Activated effector memory CD4-positive, alpha-beta T cell treated with Interleukin-2 at 50 U/mL for 16 hours (primary cell): Measurements from ENCODE around the gene RNLS.
"Not testable (repeated sequence)": the region's sequence is repeated elsewhere in the genome, so short reads cannot be mapped to it uniquely, and the experiment has no call there.

ENCODE experiments used
- DNase-seq: peaks from one replicate; pipeline ENCODE4 v3.0.0-alpha.2; 2020

RNLS gene

GRCh38 chr10:88286030-88286429, 297.1 kb downstream of the RNLS start:
- no peak for DNase-seq

DNA sequence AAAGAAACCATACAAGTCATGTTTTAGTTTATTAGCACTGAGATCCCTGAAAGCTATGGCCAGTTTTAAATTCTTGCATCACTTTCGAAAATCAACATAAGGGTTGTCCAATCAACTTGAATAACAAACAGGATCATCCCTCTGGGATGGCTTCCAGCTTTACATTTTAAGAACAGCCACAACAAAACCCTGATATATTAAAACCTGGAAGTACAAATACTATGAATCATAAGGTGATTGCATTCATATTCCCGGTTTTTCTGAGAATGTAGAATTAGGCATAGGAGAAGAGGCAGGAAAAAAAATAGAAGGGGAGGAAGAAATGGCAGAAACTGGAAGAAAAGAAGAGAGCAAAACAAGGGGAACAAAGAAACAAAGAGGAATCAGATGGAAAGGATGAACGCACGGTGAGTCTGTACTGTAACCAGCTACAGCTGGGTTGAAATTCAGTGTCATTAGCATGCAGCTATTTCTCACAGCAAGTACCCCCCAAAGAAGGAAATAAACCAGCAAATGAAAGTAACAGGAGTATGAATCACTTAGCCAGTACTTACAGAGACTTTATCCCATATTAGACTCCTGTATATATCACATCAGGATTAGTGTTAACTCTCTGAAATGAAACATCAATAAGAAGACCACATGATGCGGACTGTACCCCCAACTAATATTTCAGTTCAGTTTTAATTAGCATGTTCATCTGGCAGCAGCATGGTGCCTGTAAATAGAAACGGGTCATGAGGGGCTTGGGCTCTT, 301.3 kb downstream of the RNLS start:
- no peak for DNase-seq

- DNase-seq = no peak
These were observed 302.6 kb downstream of the RNLS start for GRCh38 chr10:88280518-88280917.

GRCh38 chr10:88278912-88279311, 304.2 kb downstream of the RNLS start:
- no peak for DNase-seq

DNA sequence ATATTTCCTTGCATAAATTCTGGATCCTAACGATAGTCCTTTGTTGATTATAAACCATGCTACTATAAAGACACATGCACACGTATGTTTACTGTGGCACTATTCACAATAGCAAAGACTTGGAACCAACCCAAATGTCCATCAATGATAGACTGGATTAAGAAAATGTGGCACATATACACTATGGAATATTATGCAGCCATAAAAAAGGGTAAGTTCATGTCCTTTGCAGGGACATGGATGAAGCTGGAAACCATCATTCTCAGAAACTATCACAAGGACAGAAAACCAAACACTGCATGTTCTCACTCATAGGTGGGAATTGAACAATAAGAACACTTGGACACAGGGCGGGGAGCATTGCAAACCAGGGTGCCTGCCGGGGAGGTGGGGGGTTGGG, 306.2 kb downstream of the RNLS start:
- DNase-seq = not testable (repeated sequence)

DNA sequence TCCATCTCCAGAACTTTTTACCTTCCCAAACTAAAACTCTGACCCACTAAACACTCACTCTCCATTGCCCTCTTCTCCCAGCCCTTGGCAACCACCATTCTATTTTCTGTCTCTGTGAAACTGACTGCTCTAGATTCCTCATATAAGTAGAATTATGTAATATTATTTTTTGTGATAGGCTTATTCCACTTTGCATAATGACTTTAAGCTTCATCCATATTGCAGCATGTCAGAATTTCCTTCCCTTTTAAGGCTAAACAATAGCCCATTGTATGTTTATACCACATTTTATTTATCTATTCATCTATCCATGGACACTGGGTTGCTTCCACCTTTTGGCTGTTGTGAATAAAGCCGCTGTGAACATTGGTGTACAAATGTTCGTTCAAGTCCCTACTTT, 308.8 kb downstream of the RNLS start:
- DNase-seq = no peak

DNA sequence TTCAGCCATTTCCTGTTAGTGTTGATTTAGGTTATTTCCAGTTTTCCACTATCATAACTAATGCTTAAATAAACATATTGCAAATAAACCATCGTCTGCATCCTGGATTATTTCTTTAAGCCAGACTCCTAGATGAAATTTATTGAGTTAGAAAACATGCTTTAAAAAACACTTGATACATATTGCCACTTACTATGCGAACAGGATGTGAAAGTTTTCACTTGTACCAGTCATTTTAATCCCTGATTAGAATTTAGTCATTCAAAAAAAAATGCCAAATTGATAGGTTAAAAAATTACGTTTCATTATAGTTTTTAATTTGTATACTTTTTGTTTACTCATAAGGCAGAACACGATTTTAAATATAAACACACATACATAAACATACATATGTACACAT, 309.6 kb downstream of the RNLS start:
- DNase-seq = no peak

GRCh38 chr10:88271761-88272543, 311.2 kb downstream of the RNLS start:
- DNase-seq = no peak

- peak; percentile 31 for DNase-seq
These were observed 312.0 kb downstream of the RNLS start for GRCh38 chr10:88270871-88271713.

DNA sequence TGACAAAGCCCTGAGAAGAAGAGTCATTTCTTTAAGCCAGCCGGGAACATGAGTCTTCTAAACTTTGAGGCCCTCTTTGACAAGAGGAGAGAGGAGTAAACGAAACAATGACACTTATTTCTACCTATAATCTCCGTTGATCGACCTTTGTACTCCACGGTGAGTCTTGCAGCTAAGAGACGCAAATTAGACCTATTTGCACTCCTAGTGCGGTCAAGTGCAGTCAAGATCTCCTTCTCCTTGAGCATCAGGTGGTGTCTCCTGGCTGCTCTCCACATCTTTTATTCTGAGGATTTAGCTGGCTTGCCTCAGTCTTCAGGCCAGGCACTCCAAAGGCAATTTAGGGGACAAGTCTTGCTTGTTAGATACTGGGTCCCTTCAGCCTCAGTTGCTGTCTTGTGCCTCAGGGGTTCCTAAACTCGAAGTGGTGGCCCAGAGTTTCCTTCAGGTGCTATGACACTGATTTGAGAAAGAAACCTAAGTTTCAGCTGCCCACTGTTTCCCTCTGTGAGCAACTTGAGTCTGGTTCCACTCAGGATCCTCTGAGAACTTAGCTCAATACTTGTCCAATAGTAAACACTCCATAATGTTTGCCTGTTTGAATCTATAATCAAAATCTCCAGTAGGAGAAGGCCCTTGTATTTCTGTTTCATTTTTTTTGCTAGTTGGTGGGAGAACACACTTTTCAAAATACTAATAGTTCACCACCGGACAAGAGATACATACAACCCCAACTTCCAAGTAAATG, 312.9 kb downstream of the RNLS start:
- DNase-seq = no peak

GRCh38 chr10:88262591-88263234, 320.4 kb downstream of the RNLS start:
- no peak for DNase-seq

GRCh38 chr10:88261152-88261551, 322.0 kb downstream of the RNLS start:
- no peak for DNase-seq

GRCh38 chr10:88260329-88261051, 322.6 kb downstream of the RNLS start:
- no peak for DNase-seq

DNA sequence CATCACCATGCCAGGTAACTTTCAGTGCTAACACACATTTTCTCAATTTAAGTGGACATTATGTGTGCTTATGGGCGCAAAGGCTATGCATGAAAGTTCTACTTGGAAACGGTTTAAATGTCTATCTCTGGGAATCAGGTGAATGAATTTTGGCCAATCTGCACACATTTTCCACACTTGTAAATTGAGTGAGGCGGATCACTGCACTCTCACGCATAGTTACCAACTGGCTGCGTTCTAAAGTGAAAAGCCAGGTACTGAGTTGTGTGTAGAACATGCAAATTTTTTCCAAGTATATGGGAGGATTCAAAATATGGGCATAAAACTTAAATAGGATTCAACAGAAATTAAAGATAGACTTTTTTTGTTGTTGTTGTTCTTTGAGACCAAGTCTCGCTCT, 323.7 kb downstream of the RNLS start:
- no peak for DNase-seq

DNA sequence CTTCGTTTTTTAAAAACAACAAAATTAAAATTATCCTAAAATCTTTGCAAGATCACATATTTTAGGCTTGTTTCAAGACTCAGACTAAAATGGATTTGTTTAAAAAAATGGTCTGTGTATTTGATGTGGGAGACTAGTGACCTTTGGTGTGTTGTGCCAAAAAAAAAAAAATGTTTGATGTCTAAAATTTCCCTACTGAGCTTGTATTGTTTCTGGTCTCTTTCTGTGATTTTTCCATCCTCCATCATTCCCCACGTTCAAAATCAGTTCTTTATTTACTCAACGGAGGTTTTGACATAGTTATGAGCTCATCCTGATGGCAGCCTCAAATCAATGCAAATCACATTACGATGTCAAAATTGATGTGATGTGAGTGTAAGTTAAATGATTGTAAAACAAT, 326.2 kb downstream of the RNLS start:
- DNase-seq = no peak

DNA sequence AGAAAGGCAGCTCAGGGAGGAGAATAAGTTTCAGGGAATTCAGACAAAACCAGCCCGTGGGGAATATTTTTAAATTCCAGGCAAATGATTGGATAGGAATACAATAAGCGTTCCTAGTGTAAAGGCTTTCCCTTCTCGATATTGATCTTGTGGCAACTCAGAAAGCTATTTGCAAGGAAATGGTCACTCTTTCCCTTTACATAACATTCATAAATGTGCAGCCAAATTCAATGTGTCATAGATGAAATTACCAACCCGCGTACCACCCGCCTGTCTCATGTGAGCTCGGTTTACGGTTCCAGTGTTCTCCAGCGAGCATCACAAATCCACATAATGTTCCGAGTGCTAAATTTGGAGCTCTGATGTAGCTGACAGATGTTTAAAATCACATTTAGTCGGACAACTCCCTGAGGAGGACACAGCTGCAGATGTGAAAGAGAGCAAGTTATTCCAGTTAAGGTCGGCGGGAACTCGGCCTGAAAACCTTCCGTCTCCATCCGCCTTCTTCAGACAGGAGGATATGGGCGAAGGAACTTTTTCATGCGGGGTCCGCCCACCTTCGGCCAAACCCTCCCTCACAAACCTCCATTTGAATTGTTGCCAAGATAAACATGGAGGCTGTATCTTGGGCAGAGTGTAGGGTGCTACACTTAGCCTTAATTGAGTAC, 327.0 kb downstream of the RNLS start:
- no peak for DNase-seq

DNA sequence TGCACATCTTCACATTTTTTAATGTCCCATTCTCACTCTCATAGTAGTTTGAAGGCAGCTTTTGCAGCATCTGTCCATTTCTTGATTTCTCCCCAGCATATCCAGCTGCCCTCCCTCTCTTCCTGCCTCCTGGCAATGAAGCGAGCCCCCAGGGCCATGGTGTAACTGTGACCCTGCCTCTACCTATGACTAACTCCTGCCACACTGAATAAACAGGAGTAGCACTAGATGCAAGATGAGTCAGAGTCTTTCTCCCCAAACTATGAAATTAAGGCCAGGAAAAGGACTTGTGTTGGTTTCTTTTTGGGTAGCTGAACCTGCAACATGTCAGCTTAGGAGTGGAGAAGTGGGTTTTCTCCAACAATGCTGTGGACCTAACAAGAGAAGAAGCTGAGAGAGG, 329.0 kb downstream of the RNLS start:
- DNase-seq = no peak

- no peak for DNase-seq
These were observed 329.5 kb downstream of the RNLS start for GRCh38 chr10:88253622-88254021.

- DNase-seq = no peak
These were observed 330.0 kb downstream of the RNLS start for GRCh38 chr10:88253128-88253527.

DNA sequence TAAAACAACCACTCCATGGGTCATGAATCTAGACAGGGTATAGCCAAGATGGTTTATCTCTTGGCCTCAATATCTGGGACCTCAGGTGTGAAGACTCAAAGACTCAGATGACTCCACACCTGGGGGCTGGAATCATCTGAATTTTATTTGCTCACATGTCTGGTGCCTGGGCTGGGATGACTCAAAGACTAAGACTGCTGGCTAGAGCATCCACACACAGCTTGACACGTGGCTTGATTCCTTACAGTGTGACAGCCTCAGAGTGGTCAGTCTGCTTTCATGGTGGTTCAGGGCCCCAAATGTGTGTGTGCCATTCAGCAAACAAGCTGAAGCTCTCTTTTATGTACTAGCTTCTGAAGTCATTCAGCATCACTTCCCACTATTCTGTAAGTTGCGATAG, 333.7 kb downstream of the RNLS start:
- DNase-seq = no peak

GRCh38 chr10:88246675-88247074, 336.4 kb downstream of the RNLS start:
- DNase-seq = no peak
